Ureter (tissue), 1 donor: ENCODE results near the gene VSIG10L. TPM values are rescaled to one million over a fixed set of nuclear protein-coding genes. Genes with fewer than 3 reads are reported as not detected.

Experiments used
- DNase-seq: peaks from one replicate; pipeline ENCODE4 v3.0.0-alpha.2; 2020; ENCODE audit warnings: low spot score
- total RNA-seq: library from RNA; stranded (reverse); gene quantifications from one replicate; pipeline ENCODE4 v1.2.4, GENCODE V29; 2023
- donor health status: DM: yes; HTN: yes; CAD: no.

VSIG10L gene
- total RNA-seq, 1 donor from 2014 or later, result 2.1 TPM

GRCh38 chr19:51317968-51318367 is 24.0 kb downstream of the VSIG10L start:
- no peak for DNase-seq

GRCh38 chr19:51317376-51317775 is 24.6 kb downstream of the VSIG10L start:
- DNase-seq, result no peak

- no peak for DNase-seq
Measured at GRCh38 chr19:51316688-51317087, 25.3 kb downstream of the VSIG10L start.

GRCh38 chr19:51311351-51312257 is 30.3 kb downstream of the VSIG10L start, which contains the start of gene IGLON5:
TSS of gene IGLON5 (plus strand) at chr19:51311644. CDS start at chr19:51311848, 204 bp downstream.
- DNase-seq, result no peak

DNA sequence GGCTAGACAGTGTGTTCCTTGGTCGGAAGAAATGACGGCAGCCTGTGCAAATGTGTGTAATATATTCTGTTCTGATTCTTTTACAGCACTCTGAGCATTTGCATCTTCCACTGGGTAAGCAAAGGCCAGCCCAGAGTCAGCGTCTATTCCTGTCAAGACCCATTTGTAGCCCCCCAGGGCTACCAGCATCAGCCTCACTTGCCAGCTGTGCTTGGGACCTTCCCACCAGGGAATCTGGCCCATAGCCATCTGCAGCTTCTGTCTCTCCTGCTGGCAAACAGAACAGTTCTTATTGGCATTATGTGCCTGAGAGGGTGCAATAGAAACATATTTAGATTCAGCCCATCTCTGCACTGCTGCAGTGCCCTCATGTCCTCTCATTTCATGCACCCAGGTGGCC is 36.5 kb downstream of the VSIG10L start:
- DNase-seq, result no peak

DNA sequence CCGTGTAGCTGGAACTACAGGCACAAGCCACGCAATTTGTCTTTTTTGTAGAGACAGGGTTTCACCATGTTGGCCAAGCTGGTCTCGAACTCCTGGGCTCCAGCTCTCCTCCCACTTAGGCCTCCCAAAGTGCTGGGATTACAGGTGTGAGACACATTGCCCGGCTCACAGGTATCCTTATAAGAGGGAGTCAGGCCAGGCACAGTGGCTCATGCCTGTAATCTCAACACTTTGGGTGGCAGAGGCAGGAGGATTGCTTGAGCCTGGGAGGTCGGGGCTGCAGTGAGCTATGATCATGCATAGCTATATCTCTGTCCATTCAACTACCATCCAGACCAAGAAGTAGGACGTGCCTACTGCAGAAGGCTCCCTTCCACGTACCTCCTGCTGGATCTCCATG is 40.7 kb downstream of the VSIG10L start:
- DNase-seq, result no peak

GRCh38 chr19:51297406-51297805 is 44.5 kb downstream of the VSIG10L start:
- no peak for DNase-seq

GRCh38 chr19:51296336-51297093 is 45.4 kb downstream of the VSIG10L start:
- no peak for DNase-seq

- no peak for DNase-seq
Measured at GRCh38 chr19:51295382-51296126, 46.4 kb downstream of the VSIG10L start.

GRCh38 chr19:51294977-51295375 is 47.0 kb downstream of the VSIG10L start:
- DNase-seq, result no peak

- no peak for DNase-seq
Measured at GRCh38 chr19:51294211-51294976, 47.5 kb downstream of the VSIG10L start.

- DNase-seq, result no peak
Measured at GRCh38 chr19:51293571-51294210, 48.2 kb downstream of the VSIG10L start.

DNA sequence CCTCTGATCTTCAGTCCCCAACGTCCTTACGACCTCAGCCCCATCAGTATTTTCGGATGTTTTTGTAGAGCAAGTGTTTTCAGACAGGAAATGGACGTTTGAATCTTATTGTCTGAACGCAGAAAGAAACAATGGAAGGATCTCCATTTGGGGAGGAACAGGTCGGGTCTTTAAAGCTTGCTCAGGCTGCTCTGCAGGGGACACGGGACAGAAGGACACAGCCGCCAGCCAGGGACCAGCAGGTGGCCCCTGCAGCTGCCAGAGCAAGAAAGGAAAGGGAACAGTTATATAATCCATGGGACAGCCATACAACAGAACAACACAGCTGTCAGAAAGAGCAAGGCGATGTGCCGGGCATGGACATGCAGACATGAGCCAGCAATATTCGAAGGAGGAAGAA is 49.0 kb downstream of the VSIG10L start:
- DNase-seq, result no peak

DNA sequence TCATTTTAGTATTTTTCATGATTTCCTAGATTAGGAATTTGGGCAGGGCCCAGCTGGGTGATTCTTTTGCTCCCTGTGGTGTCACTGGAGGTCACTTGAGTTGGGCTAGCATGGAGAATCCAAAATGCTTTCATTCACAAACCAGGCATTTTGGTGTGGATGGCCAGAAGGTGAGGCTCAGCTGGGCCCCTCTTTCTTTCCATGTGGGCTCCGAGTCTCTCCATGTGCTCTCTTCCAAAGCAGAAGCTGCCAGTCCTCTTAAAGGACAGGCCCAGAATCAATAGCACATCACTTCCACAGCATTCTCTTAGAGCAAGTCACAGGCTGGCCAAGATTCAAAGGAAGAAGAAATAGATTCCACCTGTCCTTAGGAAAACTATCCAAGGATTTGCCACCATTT is 52.3 kb downstream of the VSIG10L start:
- no peak for DNase-seq

DNA sequence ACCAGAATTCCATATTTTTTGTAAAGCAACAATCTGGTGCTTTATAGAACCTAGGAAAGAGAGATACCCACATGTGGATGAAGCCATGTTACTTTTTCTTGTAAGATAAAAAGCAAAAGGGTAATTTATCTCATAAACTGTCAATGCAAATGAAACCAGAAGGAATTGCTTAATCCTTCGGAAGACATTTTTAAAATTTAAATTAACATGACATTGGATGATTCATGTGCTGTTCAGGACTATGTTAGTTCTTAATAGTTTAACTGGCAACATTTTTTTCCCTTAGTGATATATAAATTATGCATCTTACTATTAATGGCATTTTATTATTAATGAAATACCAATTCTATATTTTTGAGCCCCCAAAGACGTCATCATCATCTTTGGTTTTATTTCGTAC is 56.3 kb downstream of the VSIG10L start:
- DNase-seq, result no peak

GRCh38 chr19:51282335-51282734 is 59.6 kb downstream of the VSIG10L start:
- no peak for DNase-seq

Other genes with a start within 250 kb of the VSIG10L start
- gene CTU1, start 233.7 kb downstream of the VSIG10L start, total RNA-seq, result 5.3 TPM
- gene SIGLEC9, start 217.2 kb downstream of the VSIG10L start, total RNA-seq, result 3.2 TPM
- gene SIGLEC7, start 199.8 kb downstream of the VSIG10L start, total RNA-seq, result 2.4 TPM
- gene CD33, start 117.1 kb downstream of the VSIG10L start, total RNA-seq, result 4.0 TPM
- gene SIGLECL1, start 91.1 kb downstream of the VSIG10L start, total RNA-seq, result not detected
- not detected for gene IGLON5, start 30.5 kb downstream of the VSIG10L start, total RNA-seq
- gene ETFB, start 24.2 kb upstream of the VSIG10L start, total RNA-seq, result 73.4 TPM
- gene CLDND2, start 26.9 kb upstream of the VSIG10L start, total RNA-seq, result 1.7 TPM
- gene NKG7, start 30.5 kb upstream of the VSIG10L start, total RNA-seq, result 1.7 TPM
- gene LIM2, start 45.8 kb upstream of the VSIG10L start, total RNA-seq, result not detected
- gene C19orf84, start 48.5 kb upstream of the VSIG10L start, total RNA-seq, result not detected
- gene SIGLEC10, start 75.5 kb upstream of the VSIG10L start, total RNA-seq, result 14.0 TPM
- gene SIGLEC8, start 116.3 kb upstream of the VSIG10L start, total RNA-seq, result 6.3 TPM
- gene CEACAM18, start 136.4 kb upstream of the VSIG10L start, total RNA-seq, result not detected
- gene SIGLEC12, start 159.7 kb upstream of the VSIG10L start, total RNA-seq, result 0.34 TPM
- 2.2 TPM for gene SIGLEC6, start 189.5 kb upstream of the VSIG10L start, total RNA-seq
- gene ZNF175, start 229.1 kb upstream of the VSIG10L start, total RNA-seq, result 16.0 TPM